HFFc6 (cell line): ENCODE measurements around the gene FLVCR1. TPM values are rescaled to one million over a fixed set of nuclear protein-coding genes. Genes with fewer than 3 reads are reported as not detected.
"Not testable (repeated sequence)": the region's sequence is repeated elsewhere in the genome, so short reads cannot be mapped to it uniquely, and the experiment has no call there.

ENCODE experiments used
- DNase-seq: peaks from one replicate; pipeline ENCODE4 v3.0.0-alpha.2; 2018
- H3K27ac Mint-ChIP-seq: 2 replicates; pipeline ENCODE4 v1.8.0; 2020; ENCODE audit warnings: mild to moderate bottlenecking, mixed read lengths
- H3K27me3 Mint-ChIP-seq: 2 replicates; pipeline ENCODE4 v1.8.0; 2021; ENCODE audit warnings: mild to moderate bottlenecking, moderate library complexity, mixed read lengths; ENCODE audit not compliant: insufficient read depth
- H3K36me3 Mint-ChIP-seq: 2 replicates; pipeline ENCODE4 v1.8.0; 2021; ENCODE audit warnings: low read depth, mixed read lengths
- H3K4me1 Mint-ChIP-seq: 2 replicates; pipeline ENCODE4 v1.8.0; 2020; ENCODE audit warnings: low read depth, mixed read lengths
- H3K4me3 Mint-ChIP-seq: 2 replicates; pipeline ENCODE4 v1.8.0; 2020; ENCODE audit warnings: mild to moderate bottlenecking, moderate library complexity, mixed read lengths
- H3K9me3 Mint-ChIP-seq: 2 replicates; pipeline ENCODE4 v1.8.0; 2020; ENCODE audit warnings: mild to moderate bottlenecking, mixed read lengths
- CTCF ChIP-seq: fragments of 200-600 bp; sonication (generic); IDR thresholded peaks from 2 replicates; pipeline ENCODE4 v1.5.0; 2021; ENCODE audit warnings: antibody characterized with exemption, mild to moderate bottlenecking
- total RNA-seq, 6 experiments: library from RNA; stranded (reverse); fragmentation: NEBNext Ultra II Directional; extraction: Animal tissue kit (Norgen Biotek cat#: 25700); gene quantifications; 2 replicates in 1 of 6; 3 replicates in 5 of 6; pipeline ENCODE4 v1.2.3, GENCODE V29; 2021

FLVCR1 gene
- total RNA-seq, 6 experiments from 2014 or later: 3.7 to 5.5 (median 4.8) TPM

- Mint-ChIP-seq H3K27ac (no peak overlapping the region), H3K36me3 (peaks cover 38% of the 10 kb centered on the region), H3K4me3 (no peak overlapping the region), H3K27me3 (peaks cover 2% of the 10 kb centered on the region), H3K9me3 (peaks cover 32% of the 10 kb centered on the region), H3K4me1 (no peaks in the 10 kb centered on the region)
- no peak for DNase-seq
- TF ChIP-seq CTCF: no peak
These were observed 44.0 kb downstream of the FLVCR1 start for GRCh38 chr1:212902054-212902453.

GRCh38 chr1:212903664-212904063 is 45.6 kb downstream of the FLVCR1 start:
- DNase-seq: no peak
- Mint-ChIP-seq H3K36me3 (peaks cover 31% of the 10 kb centered on the region), H3K27ac (no peak overlapping the region), H3K9me3 (peaks cover 32% of the 10 kb centered on the region), H3K27me3 (peaks cover 4% of the 10 kb centered on the region), H3K4me3 (no peak overlapping the region), H3K4me1 (no peaks in the 10 kb centered on the region)
- no peak for TF ChIP-seq CTCF

- H3K4me3 Mint-ChIP-seq, H3K9me3 Mint-ChIP-seq, H3K27me3 Mint-ChIP-seq, H3K27ac Mint-ChIP-seq, H3K36me3 Mint-ChIP-seq, DNase-seq, H3K4me1 Mint-ChIP-seq: not testable (repeated sequence)
These were observed 50.0 kb downstream of the FLVCR1 start for GRCh38 chr1:212908071-212908470.

- Mint-ChIP-seq H3K9me3 (peaks cover 10% of the 10 kb centered on the region), H3K27me3 (peaks cover 5% of the 10 kb centered on the region), H3K4me1 (no peaks in the 10 kb centered on the region), H3K4me3 (no peak overlapping the region), H3K27ac (no peak overlapping the region), H3K36me3 (no peaks in the 10 kb centered on the region)
- DNase-seq: no peak
- no peak for TF ChIP-seq CTCF
These were observed 50.9 kb downstream of the FLVCR1 start for GRCh38 chr1:212908971-212909370.

- no peaks in the 10 kb centered on the region for H3K36me3 Mint-ChIP-seq
- no peaks in the 10 kb centered on the region for H3K4me1 Mint-ChIP-seq
- TF ChIP-seq CTCF: no peak
- DNase-seq: no peak
- H3K9me3 Mint-ChIP-seq: peaks cover 9% of the 10 kb centered on the region
- no peak overlapping the region for H3K4me3 Mint-ChIP-seq
- H3K27ac Mint-ChIP-seq: no peak overlapping the region
- peaks cover 5% of the 10 kb centered on the region for H3K27me3 Mint-ChIP-seq
These were observed 51.6 kb downstream of the FLVCR1 start for GRCh38 chr1:212909652-212910063.

- H3K27me3 Mint-ChIP-seq: not testable (repeated sequence)
These were observed 52.1 kb downstream of the FLVCR1 start for GRCh38 chr1:212910213-212910612.

GRCh38 chr1:212913638-212914037 is 55.6 kb downstream of the FLVCR1 start:
- not testable (repeated sequence) for H3K36me3 Mint-ChIP-seq, H3K27ac Mint-ChIP-seq, H3K4me1 Mint-ChIP-seq, H3K4me3 Mint-ChIP-seq, DNase-seq, H3K9me3 Mint-ChIP-seq
- H3K27me3 Mint-ChIP-seq: peaks cover 17% of the 10 kb centered on the region

More at GRCh38 chr1:212910213-212910612, 52.1 kb downstream of the FLVCR1 start:
- not testable (repeated sequence) for H3K9me3 Mint-ChIP-seq, H3K27ac Mint-ChIP-seq, H3K4me1 Mint-ChIP-seq, H3K36me3 Mint-ChIP-seq, H3K4me3 Mint-ChIP-seq, DNase-seq

- DNase-seq, H3K4me3 Mint-ChIP-seq, H3K9me3 Mint-ChIP-seq, H3K36me3 Mint-ChIP-seq, H3K27ac Mint-ChIP-seq, H3K4me1 Mint-ChIP-seq: not testable (repeated sequence)
- peaks cover 20% of the 10 kb centered on the region for H3K27me3 Mint-ChIP-seq
These were observed 56.0 kb downstream of the FLVCR1 start for GRCh38 chr1:212914110-212914509.
